NCI-H2196 treated with DMSO at 0.1 percent for 48 hours (cell line): ENCODE data around the gene SPOCK2.

Source experiments
- DNase-seq: peaks from one replicate; lab custom pipeline; 2025; ENCODE audit not compliant: unreplicated experiment; lab: John Stamatoyannopoulos, UW

Gene SPOCK2

DNA sequence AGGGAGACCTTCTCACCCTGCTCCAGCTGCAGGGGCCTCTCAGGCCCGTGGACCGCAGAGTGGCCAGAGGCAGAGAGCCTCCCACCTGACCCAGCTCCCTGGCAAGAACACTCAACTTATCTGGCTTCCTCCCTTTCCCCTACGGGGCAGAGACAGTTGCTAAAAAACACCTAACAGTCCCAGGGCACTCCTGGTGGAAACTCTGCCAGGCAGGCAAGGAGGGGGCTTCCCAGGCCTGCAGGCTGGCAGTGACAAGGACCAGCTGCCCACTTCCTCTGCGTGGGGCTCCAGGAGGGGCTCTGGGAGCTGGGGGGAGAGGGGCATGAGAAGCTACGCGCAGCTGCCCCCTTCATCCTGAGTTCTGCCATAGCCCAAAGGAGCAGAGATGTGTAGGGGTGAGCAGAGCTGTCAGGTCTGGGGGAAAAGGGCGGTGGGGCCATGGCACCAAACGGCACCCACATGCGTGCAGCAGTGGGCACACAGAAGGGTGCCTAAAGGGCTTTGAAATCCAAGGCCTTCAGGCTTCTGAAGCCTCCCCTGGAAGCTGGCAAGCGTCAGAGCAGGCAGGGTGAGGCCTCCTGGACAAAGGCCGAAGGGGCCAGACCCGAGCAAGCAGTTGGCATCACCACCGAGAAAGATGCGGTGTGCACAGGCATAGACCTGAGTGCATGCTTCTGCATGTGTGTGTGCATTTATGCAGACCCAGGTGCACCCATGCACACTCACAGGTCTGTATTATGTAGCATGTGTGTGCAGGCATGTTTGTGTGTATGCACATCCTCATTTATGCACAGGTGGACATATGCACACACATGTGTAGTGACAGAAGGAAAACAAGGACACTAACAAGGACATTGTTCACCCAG is 14.4 kb downstream of the SPOCK2 start:
- DNase-seq = no peak

DNA sequence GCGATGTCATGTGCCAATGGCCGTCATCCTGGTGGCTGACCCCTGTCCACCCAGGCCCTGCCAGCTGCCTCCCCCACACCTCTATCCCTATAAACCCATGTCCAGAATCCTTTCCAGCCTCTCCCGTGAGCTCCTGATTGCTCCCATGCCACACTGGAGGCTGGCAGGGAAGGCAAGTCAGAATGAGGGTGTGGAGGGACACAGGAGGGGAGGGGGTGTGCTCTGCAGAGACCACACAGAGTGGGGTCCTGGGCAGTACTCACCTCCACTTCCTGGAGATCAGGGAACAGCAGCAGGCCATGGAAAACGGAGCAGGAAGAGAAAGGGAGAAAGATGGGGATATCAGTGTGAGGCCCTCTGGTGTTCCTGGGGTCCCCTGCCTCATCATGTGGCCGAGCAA is 15.7 kb downstream of the SPOCK2 start:
- DNase-seq = no peak

DNA sequence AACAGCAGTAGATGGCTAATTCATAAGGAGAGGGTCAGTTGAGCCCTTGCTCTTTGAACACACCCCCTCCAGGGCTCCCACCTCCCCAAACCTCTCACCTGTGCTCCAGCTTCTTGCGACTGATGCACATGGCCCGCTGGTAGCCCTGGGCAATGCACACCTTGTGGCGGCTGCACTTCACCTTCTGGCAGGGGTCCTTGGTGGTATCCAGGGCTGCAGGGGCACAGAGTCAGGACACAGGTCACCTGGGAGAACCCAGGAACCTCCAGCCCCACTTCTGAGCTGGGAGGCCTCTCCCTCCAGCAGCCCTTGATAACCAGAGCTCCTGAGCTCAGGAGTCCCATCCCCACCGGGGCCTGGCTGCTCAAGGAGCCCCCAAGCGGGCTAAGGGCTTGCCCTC is 16.3 kb downstream of the SPOCK2 start:
- DNase-seq = no peak

DNA sequence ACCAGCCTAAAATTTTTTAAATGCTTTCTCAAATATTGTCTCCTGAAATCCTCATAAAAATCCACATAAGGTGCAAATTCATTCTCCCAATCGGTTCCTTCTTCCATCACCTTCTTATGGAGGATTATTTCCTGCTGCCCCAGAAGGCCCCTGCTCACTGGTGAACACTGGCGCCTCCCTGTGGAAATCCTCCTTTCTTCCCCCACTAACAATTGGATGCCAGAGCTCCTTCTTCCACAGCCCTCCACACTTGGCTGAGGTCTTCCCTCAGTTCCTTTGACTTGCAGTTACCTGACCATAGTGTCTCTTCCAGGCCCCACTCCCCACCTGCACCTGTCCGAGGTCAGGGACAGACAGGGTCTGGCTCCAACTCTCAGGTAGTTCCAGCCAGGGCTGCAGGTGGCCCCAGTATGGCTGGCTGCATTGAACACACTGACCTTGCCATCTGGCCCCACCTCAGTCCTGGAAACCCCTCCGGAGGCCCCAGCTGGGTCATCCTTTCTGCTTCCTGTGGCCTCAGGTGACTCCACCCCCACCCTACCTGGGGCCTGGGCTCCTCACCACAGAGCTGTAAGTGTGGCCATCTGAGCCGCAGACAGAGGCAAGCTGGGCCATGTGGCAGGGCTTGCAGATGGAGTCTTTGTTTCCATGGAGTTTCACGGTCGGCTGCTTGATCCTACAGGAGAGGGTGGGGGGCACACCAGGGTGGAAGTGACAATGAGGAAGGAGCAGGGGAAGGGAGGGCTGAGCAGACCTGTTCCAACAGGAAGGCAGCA is 18.4 kb downstream of the SPOCK2 start:
- no peak for DNase-seq

DNA sequence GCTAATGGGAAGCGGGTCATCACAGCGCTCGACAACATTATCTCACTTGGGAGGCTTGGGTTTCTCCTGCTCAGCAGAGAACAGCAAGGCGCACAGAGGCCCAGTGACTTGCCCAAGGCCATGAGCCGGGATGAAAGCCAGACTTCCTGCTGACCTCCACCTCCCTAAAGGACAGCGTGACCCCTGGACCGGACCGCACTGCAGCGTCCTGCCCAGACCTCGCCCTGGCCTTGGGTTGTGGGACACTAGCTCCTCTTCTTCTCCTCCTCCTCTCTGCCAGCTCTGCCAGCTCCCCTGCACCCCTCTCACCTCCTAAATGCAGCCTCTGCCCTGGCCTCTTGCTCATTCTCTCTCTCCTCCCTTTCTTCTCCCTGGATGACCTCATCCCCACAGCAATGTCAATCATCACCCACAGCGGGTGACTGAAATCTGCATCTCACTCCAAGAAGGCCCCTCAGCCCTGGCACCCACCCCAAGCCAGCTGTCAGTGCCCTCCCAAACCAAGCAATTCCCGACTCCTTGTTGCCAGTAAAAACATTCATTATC is 19.4 kb downstream of the SPOCK2 start:
- DNase-seq = no peak

DNA sequence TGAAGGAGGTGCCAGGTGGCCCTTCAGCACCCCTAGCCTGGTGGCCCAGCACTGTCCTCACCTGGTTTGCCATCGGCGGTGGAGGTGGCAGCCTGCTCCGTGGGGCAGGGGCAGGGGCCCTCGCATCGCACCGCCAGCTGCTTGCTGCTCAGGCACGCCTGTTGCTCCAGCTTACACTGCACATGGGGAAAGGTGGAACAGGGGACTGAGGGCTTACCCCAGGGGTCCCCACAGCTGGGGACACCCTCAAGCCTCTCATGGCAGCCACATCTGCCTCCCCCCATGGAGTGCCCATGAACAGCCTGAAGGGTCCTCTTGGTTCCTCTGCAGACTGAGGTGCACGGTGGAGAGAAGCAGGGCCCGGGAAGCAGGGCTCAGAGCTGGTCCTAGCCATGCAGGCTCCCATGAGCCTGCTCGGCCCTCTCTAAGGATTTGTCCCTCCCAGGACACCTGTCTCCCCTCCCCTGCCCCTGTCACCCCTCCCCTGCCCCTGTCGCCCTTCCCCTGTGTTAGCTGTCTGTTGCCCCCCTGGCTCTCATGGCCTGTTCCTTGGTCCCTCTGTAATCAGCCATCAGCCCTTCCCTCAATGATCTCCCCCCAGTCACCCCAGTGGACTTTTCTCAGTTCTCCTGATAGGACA is 20.1 kb downstream of the SPOCK2 start:
- DNase-seq = no peak

DNA sequence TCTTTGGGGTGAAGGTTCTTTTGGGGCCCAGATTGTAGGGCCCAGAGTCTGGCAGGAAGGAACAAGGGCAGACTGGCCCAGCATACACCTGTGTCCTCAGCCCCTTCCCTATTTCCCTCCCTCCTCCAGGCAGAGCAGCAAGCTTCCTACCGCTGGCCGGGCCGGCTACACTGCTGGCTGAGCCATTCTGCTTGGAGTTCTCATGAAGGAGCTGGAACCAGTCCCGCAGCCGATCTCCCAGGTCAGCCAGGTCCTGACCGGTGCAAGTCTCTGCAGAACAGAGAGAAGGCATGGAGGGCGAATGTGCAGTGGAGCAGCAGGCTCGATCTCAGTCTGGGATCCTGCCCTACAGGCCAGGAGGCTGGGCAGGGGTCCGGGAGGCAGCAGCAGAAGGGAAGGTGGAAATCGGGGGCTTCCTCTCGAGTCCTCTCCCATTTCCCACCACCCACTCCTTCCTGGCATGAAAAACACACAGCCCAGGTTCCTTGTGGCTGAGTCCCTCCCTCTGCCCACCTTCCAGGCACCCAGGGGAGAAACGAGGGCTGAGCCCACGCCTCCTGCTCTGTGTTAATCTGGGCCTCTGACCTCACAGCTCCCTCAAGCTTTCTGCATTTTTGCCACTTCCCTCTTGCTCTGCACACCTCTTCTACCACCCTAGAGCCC is 20.8 kb downstream of the SPOCK2 start:
- no peak for DNase-seq

DNA sequence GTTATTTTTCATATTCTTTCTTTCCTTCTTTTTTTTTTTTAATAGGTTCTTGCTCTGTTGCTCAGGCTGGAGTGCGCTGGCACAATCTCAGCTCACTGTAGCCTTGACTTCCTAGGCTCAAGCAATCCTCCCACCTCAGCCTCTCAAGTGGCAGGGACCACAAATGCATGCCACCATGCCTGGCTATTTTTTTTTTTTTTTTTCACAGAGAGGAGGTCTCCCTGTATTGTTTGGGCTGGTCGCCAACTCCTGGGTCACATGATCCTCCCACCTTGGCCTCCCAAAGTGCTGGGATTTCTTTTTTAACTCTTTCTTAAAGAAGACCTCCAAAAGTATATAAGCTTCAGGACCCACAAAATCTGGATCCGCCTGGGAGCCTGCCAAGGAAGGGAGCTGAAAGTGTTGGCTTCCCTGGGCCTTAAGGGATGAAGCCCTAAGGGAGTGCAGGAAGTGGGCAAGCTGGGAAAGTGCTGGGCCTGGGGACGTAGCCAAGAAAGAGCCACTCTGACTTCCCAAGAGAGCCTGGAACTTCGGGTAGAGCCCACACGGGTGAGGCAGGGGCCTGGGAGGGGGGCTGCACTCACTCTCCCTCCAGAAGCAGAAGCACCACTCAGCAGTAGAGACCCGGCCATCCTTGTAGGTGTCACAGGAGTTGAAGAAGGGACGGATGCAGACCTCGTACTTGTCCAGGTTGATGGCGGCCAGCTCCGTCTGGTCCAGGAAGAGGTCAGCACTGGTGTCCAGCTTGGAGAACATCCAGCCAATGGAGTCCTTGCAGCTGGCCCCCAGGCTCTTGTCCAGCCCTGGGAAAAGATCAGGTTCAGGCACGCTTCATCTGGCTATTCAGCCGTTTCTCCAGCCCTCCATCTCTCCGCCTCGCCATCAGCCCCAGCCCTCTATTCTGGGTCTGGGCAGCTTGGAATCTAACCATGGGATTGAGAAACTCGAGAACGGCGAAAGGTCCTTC is 21.8 kb downstream of the SPOCK2 start:
- DNase-seq = no peak

DNA sequence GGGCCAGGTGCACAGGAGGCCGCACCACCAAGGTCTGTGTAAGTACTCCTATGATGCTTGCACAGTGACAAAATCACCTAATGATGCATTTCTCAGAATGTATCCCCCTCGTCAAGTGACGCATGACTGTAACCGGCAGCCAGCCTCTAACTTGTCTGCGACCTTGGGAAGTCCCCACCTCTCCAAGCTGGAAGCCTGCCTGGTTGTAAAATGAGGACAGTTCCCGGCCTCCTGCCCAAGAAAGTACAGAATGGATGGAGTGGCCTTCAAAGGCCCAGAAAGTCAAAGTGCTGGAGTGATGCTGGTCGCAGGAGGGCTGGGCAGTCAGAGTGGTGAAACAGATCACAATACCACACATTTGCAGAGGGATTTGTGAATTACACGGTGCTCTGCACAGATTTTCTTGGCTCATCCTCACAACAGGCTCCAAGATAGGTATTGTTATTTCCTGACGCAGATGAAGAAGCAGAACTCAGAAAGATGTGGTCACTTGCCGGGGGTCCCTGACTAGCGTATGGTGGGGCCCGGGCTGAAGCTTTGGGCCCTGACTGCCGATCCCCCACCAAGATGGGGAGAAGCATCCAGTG is 22.8 kb downstream of the SPOCK2 start:
- no peak for DNase-seq

DNA sequence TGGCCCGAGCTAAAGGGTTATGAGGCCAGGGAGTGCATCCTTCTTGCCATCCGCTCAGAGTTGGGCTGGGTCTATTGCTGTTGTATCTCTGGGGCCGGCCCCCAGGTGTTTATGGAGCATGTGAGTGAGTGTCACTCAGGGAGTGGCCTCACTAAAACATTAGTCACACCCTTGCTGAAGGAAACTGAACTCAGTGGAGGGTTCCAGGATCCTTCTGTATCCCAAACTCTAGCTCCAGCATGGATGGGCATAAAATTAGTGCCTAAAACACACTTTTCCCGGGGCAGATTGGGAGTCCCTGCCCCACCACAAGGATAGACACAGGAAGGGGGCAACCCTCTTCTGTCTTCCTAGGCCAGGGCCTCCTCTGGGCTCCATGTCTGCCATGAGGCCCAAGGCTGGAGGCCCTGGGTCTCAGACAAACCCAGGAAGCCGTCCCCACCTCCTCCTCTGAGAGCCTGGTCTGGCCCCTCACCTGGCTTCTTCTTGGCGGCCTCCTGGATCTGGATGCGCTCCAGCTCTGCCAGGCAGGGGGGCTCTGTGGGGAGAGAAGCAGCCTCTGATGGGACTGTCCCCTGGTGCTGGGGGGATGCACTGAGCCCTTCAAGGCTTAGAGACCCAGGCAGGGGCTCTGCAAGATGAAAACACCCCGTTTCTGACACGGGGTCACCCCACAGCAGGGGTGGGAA is 24.5 kb downstream of the SPOCK2 start:
- DNase-seq = no peak

DNA sequence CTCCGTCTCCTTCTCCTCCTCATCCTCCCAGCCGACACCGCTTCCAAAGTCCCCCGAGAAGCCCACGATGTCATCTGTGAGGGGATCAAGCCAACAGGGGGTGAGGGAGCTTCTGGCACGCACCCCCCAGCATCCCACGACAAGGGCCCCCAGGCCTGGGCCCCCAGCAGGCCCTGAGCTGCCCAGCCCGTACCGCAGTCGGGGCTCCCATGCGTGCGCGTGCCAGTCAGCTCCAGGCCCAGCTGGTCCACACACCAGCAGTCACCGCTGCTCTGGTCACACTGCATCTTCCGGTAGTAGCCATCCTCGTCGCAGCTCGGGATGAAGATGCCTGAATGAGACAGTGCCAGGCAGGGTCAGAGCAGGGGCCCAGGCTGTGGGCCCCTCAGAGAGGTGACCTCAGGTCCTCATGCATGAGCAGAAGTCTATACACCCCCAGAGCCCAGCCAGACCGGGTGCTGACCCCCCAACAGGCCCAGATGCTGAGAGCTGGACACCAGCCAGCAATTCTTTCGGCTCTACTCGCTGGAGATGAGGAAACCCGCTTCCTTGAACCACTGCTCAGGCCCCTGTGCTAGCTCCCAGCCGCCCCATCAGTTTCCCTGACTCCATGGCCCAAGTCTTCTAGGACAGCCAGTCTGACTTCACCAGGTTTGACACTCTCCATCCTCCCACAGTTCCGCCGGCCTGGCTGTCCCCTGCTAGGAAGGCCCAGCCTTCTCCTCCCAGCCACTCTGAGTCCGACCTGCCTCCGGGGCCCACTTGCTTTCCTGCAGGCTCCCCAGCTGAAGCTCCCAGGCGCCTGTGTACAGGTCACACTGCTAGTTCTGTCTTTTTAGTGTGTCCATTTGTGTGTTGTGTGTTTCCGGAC is 25.3 kb downstream of the SPOCK2 start:
- no peak for DNase-seq

DNA sequence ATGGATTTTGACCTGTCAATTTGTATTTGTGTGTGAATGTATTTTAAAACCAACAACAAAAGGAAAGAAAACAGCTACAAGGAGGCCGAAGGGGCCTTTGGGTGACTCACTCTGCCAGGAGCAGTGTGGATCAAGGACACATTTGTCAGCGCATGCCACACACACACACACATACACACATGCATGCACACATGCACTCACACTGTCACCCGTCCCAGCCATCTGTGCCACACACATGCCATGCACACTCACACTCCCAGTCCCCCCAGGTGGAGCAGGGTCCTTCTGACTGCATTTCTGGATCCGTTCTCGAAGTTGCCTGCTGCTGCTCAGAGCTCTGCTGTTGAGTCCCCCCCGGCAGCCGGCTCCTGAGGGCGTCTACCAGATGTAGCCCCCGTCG is 26.0 kb downstream of the SPOCK2 start:
- DNase-seq = no peak

DNA sequence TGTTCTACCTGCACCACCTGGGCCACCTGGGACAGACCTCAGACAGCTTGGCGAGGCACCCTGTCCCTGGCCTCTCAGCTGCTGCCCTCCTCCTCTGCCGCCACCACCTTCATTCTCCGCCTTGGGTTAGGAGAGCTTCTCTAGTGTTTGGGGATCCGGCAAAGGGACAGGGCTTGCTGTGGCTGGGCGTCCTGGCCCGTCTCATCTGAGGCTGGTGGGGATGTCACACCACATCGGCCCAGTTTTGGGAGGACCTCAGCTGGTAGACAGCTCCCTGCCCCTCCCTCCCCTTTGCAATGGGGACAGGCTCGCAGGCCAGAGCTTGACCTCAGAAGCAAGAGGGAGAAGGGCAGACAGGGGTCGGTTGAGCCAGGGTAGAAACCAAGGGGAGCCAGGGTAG is 26.4 kb downstream of the SPOCK2 start:
- DNase-seq = no peak

DNA sequence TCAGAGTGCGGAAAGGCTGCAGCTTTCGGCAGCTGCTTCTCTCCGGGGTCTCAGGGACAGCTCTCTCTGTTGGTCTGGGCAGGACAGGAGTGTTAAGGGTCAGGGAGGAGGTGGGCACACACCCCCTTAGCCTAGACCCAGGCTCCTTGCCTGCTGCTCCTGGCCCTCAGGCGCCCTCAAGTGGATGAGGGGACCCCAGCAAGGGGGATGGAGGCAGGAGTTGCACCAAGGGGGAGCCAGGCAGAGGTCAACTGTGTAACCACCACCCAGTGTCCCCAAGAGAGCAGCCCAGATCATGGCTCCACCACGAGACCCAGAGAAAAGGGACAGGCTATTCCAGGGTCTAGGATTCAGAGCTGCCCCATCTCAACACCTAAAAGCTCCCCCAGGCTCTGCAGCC is 26.9 kb downstream of the SPOCK2 start:
- DNase-seq = no peak

DNA sequence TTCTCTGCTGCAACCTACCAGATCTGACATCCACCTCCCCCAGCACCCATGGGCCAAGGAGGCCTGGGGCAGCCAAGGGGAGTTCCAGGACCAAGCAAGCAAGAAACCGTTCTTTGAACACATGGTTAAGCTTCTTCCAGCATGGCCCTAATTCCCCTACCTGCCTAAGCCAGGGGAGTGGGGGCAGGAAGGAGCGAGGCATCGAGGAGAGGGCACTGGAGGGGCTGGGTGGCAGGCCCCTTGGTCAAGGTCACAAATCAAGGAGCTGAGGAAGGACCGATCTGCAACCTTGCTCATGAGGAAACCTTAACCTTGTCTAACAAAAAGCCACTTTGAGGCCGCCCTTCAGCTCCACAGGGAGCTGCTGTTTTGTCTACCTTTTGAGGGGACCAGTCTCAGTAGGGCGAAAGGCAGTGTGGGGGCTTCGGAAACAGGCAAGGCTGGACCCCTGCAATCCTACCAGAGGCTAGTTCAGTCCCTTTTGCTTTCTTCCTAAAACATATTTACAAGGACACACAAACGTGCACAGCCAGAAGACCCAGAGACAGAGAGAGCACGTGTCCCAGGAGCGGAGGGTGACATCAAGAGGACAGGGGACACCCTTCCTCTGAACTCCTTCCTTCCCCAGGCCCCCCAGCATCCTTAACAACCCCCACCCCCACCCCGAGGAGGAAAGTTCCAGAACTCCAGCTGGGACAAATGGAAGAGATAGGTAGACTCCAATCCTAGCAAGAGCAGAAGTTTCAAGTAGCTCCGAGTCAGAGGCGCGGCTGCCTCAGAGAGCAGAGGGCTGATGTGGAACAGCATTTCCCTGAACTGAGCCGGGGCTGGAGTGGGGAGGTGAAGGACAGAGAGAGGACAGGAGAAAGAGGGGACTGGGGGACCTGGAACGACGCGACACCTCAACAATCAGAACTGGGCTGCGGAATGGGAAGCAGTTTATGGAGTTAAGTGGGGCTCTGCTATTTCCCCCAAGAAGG is 28.2 kb downstream of the SPOCK2 start:
- no peak for DNase-seq

DNA sequence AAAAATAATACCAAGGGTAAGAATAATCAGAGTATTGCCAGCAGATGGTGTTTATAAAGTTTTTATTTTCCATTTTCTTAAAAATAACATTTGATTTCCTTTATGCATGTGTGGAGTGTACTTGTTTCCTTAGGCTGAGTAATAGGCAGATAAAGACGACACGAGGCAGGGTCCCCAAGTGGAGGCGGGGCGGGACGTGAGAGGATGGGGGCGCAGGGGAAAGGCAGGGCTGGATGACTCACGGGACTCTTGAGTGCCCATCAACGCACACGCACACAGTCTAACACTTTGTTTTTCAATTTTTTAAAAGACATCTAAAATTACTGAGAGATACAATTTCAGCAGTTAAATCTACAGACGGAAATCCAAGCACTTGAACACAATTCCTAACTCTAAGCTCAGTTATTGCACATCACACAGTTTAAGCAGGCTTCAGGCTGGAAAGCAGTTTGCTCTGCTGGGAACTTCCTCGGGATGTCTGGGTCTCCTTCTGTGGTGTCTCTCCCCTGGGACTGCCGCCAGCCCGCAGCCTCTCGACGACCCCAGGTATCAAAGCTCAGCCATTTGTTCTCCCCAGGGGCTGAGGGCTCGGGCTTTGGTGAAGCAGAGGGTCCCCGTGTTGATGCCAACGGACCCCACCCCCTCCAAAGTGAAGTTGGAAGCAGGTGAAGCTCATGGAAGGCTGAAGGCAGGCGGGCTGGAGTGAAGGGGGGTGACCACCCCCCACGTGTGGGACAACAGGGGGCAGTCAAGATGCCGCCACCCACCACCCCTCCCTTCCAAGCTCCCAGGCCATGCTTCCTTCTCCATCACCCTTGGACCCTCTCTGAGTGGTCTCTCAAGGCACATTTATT is 29.1 kb downstream of the SPOCK2 start:
- no peak for DNase-seq
